Epithelial cell of proximal tubule (primary cell): ENCODE results near the gene ARL10. TPM values are rescaled to one million over a fixed set of nuclear protein-coding genes. Genes with fewer than 3 reads are reported as not detected.
A peak's percentile ranks its signal among the peaks of the same experiment; 100 is the strongest.

Experiments used
- DNase-seq: peaks from one replicate; pipeline ENCODE4 v3.0.0-alpha.2; 2011; ENCODE audit warnings: low read depth
- H3K4me3 ChIP-seq: 2 replicates; pipeline ENCODE4 v1.5.1; 2011; ENCODE audit warnings: low read depth, mild to moderate bottlenecking, low read length
- CTCF ChIP-seq: conservative IDR thresholded peaks from 2 replicates; pipeline ENCODE4 v1.5.1; 2012; ENCODE audit warnings: low read depth, mild to moderate bottlenecking, low read length
- total RNA-seq: library from RNA; depleted of rRNA; stranded (reverse); fragments of >200 nt; gene quantifications from 2 replicates; pipeline ENCODE4 v1.2.3, GENCODE V29; 2015

Gene ARL10
- total RNA-seq, 1 donor from 2014 or later: 3.4 TPM

- TF ChIP-seq CTCF: no peak
- H3K4me3 ChIP-seq: peak overlapping the region; percentile 47
- no peak for DNase-seq
Measured at GRCh38 chr5:176416965-176417364, 51.7 kb downstream of the ARL10 start.

- H3K4me3 ChIP-seq: no peak overlapping the region
- no peak for TF ChIP-seq CTCF
- no peak for DNase-seq
Measured at GRCh38 chr5:176418251-176418650, 53.0 kb downstream of the ARL10 start.

- no peak overlapping the region for H3K4me3 ChIP-seq
- no peak for TF ChIP-seq CTCF
- DNase-seq: no peak
Measured at GRCh38 chr5:176420086-176420485, 54.8 kb downstream of the ARL10 start.

GRCh38 chr5:176420972-176421544 is 55.8 kb downstream of the ARL10 start:
- DNase-seq: no peak
- H3K4me3 ChIP-seq: no peak overlapping the region
- TF ChIP-seq CTCF: no peak

GRCh38 chr5:176424181-176424580 is 58.9 kb downstream of the ARL10 start:
- H3K4me3 ChIP-seq: no peak overlapping the region
- no peak for TF ChIP-seq CTCF
- DNase-seq: no peak

- TF ChIP-seq CTCF: no peak
- no peak overlapping the region for H3K4me3 ChIP-seq
- no peak for DNase-seq
Measured at GRCh38 chr5:176425138-176425537, 59.9 kb downstream of the ARL10 start.

- no peak for TF ChIP-seq CTCF
- H3K4me3 ChIP-seq: no peak overlapping the region
- DNase-seq: no peak
Measured at GRCh38 chr5:176425791-176426190, 60.5 kb downstream of the ARL10 start.
